ENCODE results near the gene UCK2. TPM values are rescaled to one million over a fixed set of nuclear protein-coding genes. Genes with fewer than 3 reads are reported as not detected.

Gene UCK2
- total and polyA plus RNA-seq, 10 of the 15 experiments (the other 5 are each of a cell fraction or from before 2014, with no cell fraction given) = 55.3 to 106 (median 84.9) TPM

DNA sequence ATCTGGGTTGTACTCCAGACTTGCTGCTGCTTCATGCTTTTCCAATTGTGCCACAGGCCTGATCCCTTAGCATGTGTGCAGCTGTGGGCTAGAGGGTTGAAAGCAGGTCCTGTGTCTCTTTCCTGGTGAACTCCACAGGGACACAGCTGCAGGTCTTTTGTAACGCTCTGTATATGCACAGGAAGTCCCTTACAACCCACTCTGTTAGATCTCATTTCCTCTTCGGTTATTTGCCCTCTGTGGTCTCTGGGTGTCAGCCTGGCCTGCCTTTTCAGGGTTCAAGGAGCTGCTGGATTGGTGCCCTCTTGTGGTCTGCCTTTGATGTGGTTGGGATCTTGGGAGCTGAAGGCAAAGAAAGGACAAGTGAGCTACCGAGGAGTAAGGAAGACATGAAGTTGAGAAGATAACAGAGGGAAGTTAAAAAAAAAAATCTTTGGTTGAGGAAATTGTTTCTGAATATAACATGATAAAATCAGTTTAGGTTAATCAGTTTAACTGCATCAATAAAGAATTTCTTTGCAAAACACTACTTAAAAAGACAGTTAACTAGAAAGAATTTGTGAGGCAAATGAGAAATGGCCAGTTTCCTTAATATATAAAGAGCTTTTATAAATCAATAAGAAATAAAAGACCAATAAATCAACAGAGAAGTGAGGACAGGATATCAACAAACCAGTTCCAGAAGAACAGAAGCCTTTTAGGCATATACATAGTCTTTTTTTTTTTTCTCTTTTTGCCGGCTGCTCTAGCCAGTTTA, 44.1 kb downstream of the UCK2 start (continued):
- TF ChIP-seq, protein P1, sequence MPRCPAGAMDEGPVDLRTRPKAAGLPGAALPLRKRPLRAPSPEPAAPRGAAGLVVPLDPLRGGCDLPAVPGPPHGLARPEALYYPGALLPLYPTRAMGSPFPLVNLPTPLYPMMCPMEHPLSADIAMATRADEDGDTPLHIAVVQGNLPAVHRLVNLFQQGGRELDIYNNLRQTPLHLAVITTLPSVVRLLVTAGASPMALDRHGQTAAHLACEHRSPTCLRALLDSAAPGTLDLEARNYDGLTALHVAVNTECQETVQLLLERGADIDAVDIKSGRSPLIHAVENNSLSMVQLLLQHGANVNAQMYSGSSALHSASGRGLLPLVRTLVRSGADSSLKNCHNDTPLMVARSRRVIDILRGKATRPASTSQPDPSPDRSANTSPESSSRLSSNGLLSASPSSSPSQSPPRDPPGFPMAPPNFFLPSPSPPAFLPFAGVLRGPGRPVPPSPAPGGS (IDR thresholded peaks at IDR 0.05; ENCODE audit: borderline replicate concordance, insufficient read depth, low read depth, low read length, poor library complexity, severe bottlenecking) = no peak
- TF ChIP-seq, protein P2, sequence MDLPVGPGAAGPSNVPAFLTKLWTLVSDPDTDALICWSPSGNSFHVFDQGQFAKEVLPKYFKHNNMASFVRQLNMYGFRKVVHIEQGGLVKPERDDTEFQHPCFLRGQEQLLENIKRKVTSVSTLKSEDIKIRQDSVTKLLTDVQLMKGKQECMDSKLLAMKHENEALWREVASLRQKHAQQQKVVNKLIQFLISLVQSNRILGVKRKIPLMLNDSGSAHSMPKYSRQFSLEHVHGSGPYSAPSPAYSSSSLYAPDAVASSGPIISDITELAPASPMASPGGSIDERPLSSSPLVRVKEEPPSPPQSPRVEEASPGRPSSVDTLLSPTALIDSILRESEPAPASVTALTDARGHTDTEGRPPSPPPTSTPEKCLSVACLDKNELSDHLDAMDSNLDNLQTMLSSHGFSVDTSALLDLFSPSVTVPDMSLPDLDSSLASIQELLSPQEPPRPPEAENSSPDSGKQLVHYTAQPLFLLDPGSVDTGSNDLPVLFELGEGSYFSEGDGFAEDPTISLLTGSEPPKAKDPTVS (IDR thresholded peaks at IDR 0.05; ENCODE audit: low read depth, low read length) = no peak
- no peak for TF ChIP-seq PML (IDR thresholded peaks at IDR 0.05; ENCODE audit: low read length)
- TF ChIP-seq CREM (IDR thresholded peaks at IDR 0.05; ENCODE audit: low read depth) = peak; percentile 42; the same call in 1 of the 2 replicates
- no peak for TF ChIP-seq SMAD5 (IDR thresholded peaks at IDR 0.05; ENCODE audit: low read depth)
- TF ChIP-seq BHLHE40 (IDR thresholded peaks at IDR 0.05; ENCODE audit: borderline replicate concordance in 1 of 2, low read depth in 2 of 2, low read length in 1 of 2) = peak; percentile 54 to 61; a peak in 2 of 4 replicates
- TF ChIP-seq NFYA (IDR thresholded peaks at IDR 0.05; ENCODE audit: borderline replicate concordance, low read depth, low read length) = no peak
- TF ChIP-seq, protein P3, sequence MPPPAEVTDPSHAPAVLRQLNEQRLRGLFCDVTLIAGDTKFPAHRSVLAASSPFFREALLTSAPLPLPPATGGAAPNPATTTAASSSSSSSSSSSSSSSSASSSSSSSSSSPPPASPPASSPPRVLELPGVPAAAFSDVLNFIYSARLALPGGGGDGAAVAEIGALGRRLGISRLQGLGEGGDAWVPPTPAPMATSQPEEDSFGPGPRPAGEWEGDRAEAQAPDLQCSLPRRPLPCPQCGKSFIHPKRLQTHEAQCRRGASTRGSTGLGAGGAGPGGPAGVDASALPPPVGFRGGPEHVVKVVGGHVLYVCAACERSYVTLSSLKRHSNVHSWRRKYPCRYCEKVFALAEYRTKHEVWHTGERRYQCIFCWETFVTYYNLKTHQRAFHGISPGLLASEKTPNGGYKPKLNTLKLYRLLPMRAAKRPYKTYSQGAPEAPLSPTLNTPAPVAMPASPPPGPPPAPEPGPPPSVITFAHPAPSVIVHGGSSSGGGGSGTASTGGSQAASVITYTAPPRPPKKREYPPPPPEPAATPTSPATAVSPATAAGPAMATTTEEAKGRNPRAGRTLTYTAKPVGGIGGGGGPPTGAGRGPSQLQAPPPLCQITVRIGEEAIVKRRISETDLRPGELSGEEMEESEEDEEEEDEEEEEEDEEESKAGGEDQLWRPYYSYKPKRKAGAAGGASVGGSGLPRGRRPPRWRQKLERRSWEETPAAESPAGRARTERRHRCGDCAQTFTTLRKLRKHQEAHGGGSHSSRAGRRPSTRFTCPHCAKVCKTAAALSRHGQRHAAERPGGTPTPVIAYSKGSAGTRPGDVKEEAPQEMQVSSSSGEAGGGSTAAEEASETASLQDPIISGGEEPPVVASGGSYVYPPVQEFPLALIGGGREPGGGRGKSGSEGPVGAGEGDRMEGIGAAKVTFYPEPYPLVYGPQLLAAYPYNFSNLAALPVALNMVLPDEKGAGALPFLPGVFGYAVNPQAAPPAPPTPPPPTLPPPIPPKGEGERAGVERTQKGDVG (CRISPR knock-in tag; IDR thresholded peaks at IDR 0.05) = no peak
- no peak for TF ChIP-seq NRF1 (conservative IDR thresholded peaks at IDR 0.05; ENCODE audit: low read depth, low read length)
- TF ChIP-seq POLR2AphosphoS2 (IDR thresholded peaks at IDR 0.05; ENCODE audit: low read depth, low read length) = no peak
- no peak for TF ChIP-seq SRF (IDR thresholded peaks at IDR 0.05; ENCODE audit: low read depth in 2 of 2, low read length in 2 of 2)
- no peak for TF ChIP-seq SREBF1 (IDR thresholded peaks at IDR 0.05; ENCODE audit: low read length)
- TF ChIP-seq SMARCA5 (IDR thresholded peaks at IDR 0.05) = no peak; the same call in 1 of the 2 replicates
- TF ChIP-seq, protein P4, sequence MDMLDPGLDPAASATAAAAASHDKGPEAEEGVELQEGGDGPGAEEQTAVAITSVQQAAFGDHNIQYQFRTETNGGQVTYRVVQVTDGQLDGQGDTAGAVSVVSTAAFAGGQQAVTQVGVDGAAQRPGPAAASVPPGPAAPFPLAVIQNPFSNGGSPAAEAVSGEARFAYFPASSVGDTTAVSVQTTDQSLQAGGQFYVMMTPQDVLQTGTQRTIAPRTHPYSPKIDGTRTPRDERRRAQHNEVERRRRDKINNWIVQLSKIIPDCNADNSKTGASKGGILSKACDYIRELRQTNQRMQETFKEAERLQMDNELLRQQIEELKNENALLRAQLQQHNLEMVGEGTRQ (IDR thresholded peaks at IDR 0.05; ENCODE audit: borderline replicate concordance, low read depth, low read length) = no peak
- TF ChIP-seq HDAC2 (IDR thresholded peaks at IDR 0.05) = no peak
- TF ChIP-seq, protein P5, sequence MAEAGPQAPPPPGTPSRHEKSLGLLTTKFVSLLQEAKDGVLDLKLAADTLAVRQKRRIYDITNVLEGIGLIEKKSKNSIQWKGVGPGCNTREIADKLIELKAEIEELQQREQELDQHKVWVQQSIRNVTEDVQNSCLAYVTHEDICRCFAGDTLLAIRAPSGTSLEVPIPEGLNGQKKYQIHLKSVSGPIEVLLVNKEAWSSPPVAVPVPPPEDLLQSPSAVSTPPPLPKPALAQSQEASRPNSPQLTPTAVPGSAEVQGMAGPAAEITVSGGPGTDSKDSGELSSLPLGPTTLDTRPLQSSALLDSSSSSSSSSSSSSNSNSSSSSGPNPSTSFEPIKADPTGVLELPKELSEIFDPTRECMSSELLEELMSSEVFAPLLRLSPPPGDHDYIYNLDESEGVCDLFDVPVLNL (IDR thresholded peaks at IDR 0.05; ENCODE audit: low read depth, low read length) = no peak
- TF ChIP-seq NR2F1 (conservative IDR thresholded peaks at IDR 0.05) = peak; percentile 99
- peak; percentile 64; the same call in 1 of the 2 replicates for TF ChIP-seq DPF2 (IDR thresholded peaks at IDR 0.05)
- TF ChIP-seq, protein P6, sequence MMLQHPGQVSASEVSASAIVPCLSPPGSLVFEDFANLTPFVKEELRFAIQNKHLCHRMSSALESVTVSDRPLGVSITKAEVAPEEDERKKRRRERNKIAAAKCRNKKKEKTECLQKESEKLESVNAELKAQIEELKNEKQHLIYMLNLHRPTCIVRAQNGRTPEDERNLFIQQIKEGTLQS (IDR thresholded peaks at IDR 0.05; ENCODE audit: borderline replicate concordance, extremely low read depth, low read depth, low read length) = no peak
- TF ChIP-seq YY1 (IDR thresholded peaks at IDR 0.05; ENCODE audit: low read depth, low read length) = 0 out of 2 replicates have a peak, but pooled peaks have one; percentile 48
- TF ChIP-seq CEBPB (IDR thresholded peaks at IDR 0.05; ENCODE audit: borderline replicate concordance in 1 of 2, low read depth in 2 of 2, low read length in 2 of 2) = no peak
